Mammary epithelial cell (primary cell): ENCODE results near the gene PAPPA2.

Experiments
- CTCF ChIP-seq, 2 donors: IDR thresholded peaks in 1 of 2; conservative IDR thresholded peaks in 1 of 2; 2 replicates each; pipeline ENCODE4 v1.5.1; 2011 to 2012; ENCODE audit warnings: inconsistent platforms in 2 of 2, low read length in 2 of 2, mild to moderate bottlenecking in 2 of 2, control low read depth in 1 of 2, low read depth in 1 of 2; ENCODE audit not compliant: insufficient read depth in 1 of 2; ENCODE audit errors: extremely low read depth in 1 of 2
- EZH2 ChIP-seq: IDR thresholded peaks from 2 replicates; pipeline ENCODE4 v1.6.1; 2012; ENCODE audit warnings: low read length, inconsistent platforms, borderline replicate concordance

- TF ChIP-seq CTCF (conservative IDR thresholded peaks at IDR 0.05 in 1 of 2, IDR thresholded peaks at IDR 0.05 in 1 of 2; ENCODE audit: extremely low read depth in 1 of 2, insufficient read depth in 1 of 2, low read depth in 1 of 2, low read length in 2 of 2) = peak; percentile 4 to 51
- no peak for TF ChIP-seq EZH2
Measured at GRCh38 chr1:176444286-176444685, 18.7 kb upstream of the PAPPA2 start.
